Right lobe of liver (tissue), 6 donors: Measurements from ENCODE around the gene LYPD3. TPM values are rescaled to one million over a fixed set of nuclear protein-coding genes. Genes with fewer than 3 reads are reported as not detected.

Source experiments
- ATAC-seq, 4 donors: fragments of 200-7000 bp; cut with Tn5 transposase; one replicate each; pipeline ENCODE4 v1.9.1; 2020; ENCODE audit warnings: mild to moderate bottlenecking in 4 of 4, moderate library complexity in 4 of 4
- DNase-seq, 3 donors: peaks; one replicate each; pipeline ENCODE4 v3.0.0-alpha.2; 2020
- H3K27ac ChIP-seq, 3 donors: fragments of 200-600 bp; one replicate each; pipeline ENCODE4 v1.8.0; 2022
- H3K27me3 ChIP-seq, 2 donors: fragments of 200-600 bp; one replicate each; pipeline ENCODE4 v1.8.0; 2022
- H3K36me3 ChIP-seq, 4 donors: fragments of 200-600 bp; sonication (generic) in 1 of 4; one replicate each; pipeline versions ENCODE4 v1.5.1 to v1.8.0; 2017 to 2022; ENCODE audit warnings: control low read depth in 1 of 4
- H3K4me1 ChIP-seq, 4 donors: fragments of 200-600 bp; sonication (generic) in 1 of 4; one replicate each; pipeline versions ENCODE4 v1.5.1 to v1.8.0; 2017 to 2022; ENCODE audit warnings: control low read depth in 1 of 4
- H3K4me3 ChIP-seq, 3 donors: fragments of 200-600 bp; one replicate each; pipeline ENCODE4 v1.8.0; 2022
- H3K9me3 ChIP-seq, 4 donors: fragments of 200-600 bp; sonication (generic) in 1 of 4; one replicate each; pipeline versions ENCODE4 v1.5.1 to v1.8.0; 2017 to 2022; ENCODE audit warnings: control low read depth in 1 of 4
- CTCF ChIP-seq, 4 donors: fragments of 200-600 bp in 3 of 4; fragments of 450-650 bp in 1 of 4; IDR thresholded peaks; one replicate each; pipeline versions ENCODE4 v1.5.1 to v1.8.0; 2016 to 2022; ENCODE audit warnings: antibody characterized with exemption in 4 of 4, mild to moderate bottlenecking in 2 of 4
- POLR2A ChIP-seq: fragments of 450-650 bp; IDR thresholded peaks from one replicate; pipeline ENCODE4 v1.6.1; 2017; ENCODE audit warnings: antibody characterized with exemption, mild to moderate bottlenecking
- WGBS: methylation state at CpG from one replicate; pipeline ENCODE4 v1.1.6; 2018; ENCODE audit warnings: low coverage, low lambda C conversion rate; ENCODE audit not compliant: insufficient coverage; ENCODE audit errors: missing lambda C conversion rate; 5-methylcytosine and 5-hydroxymethylcytosine counted together
- intact Hi-C, 2 donors: fragments of 100-400 bp; cut with DNase I; formaldehyde crosslinking; loops; one replicate each; pipeline versions ENCODE4 v1.11.2 to v1.14.1; 2022
- total RNA-seq, 6 experiments: library from RNA; depleted of rRNA in 2 of 6; stranded (reverse); fragments of >200 nt in 2 of 6; fragmentation: NEBNext Ultra II Directional in 3 of 6; extraction: Animal tissue kit (Norgen Biotek cat#: 25700) in 3 of 6; gene quantifications; one replicate each; pipeline versions ENCODE4 v1.1.0 to v1.2.4, GENCODE V29; 2016 to 2023
- donor health status: DM: no; HTN: yes; CAD: no.
- donor health status: DM: no; HTN: no; CAD: no.
- donor health status: DM: no; HTN: no; CAD: no.
- donor health status: DM: no; HTN: yes; CAD: no.
- donor health status: DM: no; HTN: yes; CAD: no.

LYPD3 gene
- total RNA-seq, 6 experiments from 2014 or later, result 0.20 to 0.28 (median 0.25) TPM; not detected in 2

GRCh38 chr19:43441716-43442115, 23.7 kb downstream of the LYPD3 start:
- TF ChIP-seq CTCF (IDR thresholded peaks at IDR 0.05), result no peak
- TF ChIP-seq POLR2A, result no peak
- Histone ChIP-seq H3K4me1 (peaks cover 0 to 4% (median 0%) of the 10 kb centered on the region in 4 donors), H3K36me3 (no peaks in the 10 kb centered on the region), H3K4me3 (no peak overlapping the region), H3K9me3 (no peaks in the 10 kb centered on the region), H3K27me3 (no peaks in the 10 kb centered on the region), H3K27ac (no peak overlapping the region)
- DNase-seq (no peak), ATAC-seq (no peak)
- intact Hi-C loops, result loop anchor here in 1 of 2 donors (10.0 kb wide), 1 partner anchor 203 kb away; no protein-coding TSS in a partner anchor
- WGBS, result 36% methylated on average over 3 of the region's 3 CpGs

- no peaks in the 10 kb centered on the region for H3K36me3 ChIP-seq
- no peak for ATAC-seq
- no peaks in the 10 kb centered on the region for H3K27me3 ChIP-seq
- peaks cover 0 to 4% (median 0%) of the 10 kb centered on the region in 4 donors for H3K4me1 ChIP-seq
- intact Hi-C loops, result loop anchor here in 1 of 2 donors (10.0 kb wide), 1 partner anchor 205 kb away; no protein-coding TSS in a partner anchor
- H3K27ac ChIP-seq, result no peak overlapping the region
- no peak for DNase-seq
- H3K9me3 ChIP-seq, result no peaks in the 10 kb centered on the region
- no peak overlapping the region for H3K4me3 ChIP-seq
- TF ChIP-seq POLR2A, result no peak
- TF ChIP-seq CTCF (IDR thresholded peaks at IDR 0.05), result no peak
Measured at GRCh38 chr19:43439709-43440063, 25.7 kb downstream of the LYPD3 start.

GRCh38 chr19:43439032-43439708, 26.2 kb downstream of the LYPD3 start:
- Histone ChIP-seq H3K36me3 (no peaks in the 10 kb centered on the region), H3K9me3 (no peaks in the 10 kb centered on the region), H3K27me3 (no peaks in the 10 kb centered on the region), H3K4me3 (no peak overlapping the region), H3K4me1 (peaks cover 0 to 4% (median 0%) of the 10 kb centered on the region in 4 donors), H3K27ac (no peak overlapping the region)
- ATAC-seq (no peak), DNase-seq (no peak)
- WGBS, result 37% methylated on average over 10 of the region's 14 CpGs
- TF ChIP-seq CTCF (IDR thresholded peaks at IDR 0.05) (no peak), POLR2A (no peak)
- intact Hi-C loops, result no loop called here

- Histone ChIP-seq H3K36me3 (no peaks in the 10 kb centered on the region), H3K27ac (no peak overlapping the region), H3K9me3 (no peaks in the 10 kb centered on the region), H3K4me3 (no peak overlapping the region), H3K27me3 (no peaks in the 10 kb centered on the region), H3K4me1 (peaks cover 0 to 4% (median 0%) of the 10 kb centered on the region in 4 donors)
- 61% methylated on average over 6 of the region's 9 CpGs for WGBS
- ATAC-seq (peak in 1 of 4 donors; percentile 24), DNase-seq (no peak)
- no peak for TF ChIP-seq CTCF (IDR thresholded peaks at IDR 0.05)
- TF ChIP-seq POLR2A, result no peak
- intact Hi-C loops, result no loop called here
Measured at GRCh38 chr19:43438291-43439031, 26.9 kb downstream of the LYPD3 start.
